Common myeloid progenitor, CD34-positive (primary cell): ENCODE data around the gene CDH4.

ENCODE experiments used
- CTCF ChIA-PET: fragments of 350-600 bp; sonication (Branson Sonifier 250); formaldehyde crosslinking; loops from one replicate; lab custom pipeline; 2021; ENCODE audit warnings: antibody characterized with exemption; lab: Charles Lee
- POLR2A ChIA-PET: fragments of 350-600 bp; sonication (Branson Sonifier 250); formaldehyde crosslinking; loops from one replicate; lab custom pipeline; 2021; ENCODE audit warnings: antibody characterized with exemption; lab: Charles Lee
- DNase-seq, 3 donors: peaks; one replicate each; pipeline versions ENCODE4 v3.0.0 to v3.0.0-alpha.2; 2013
- H3K27ac ChIP-seq, 2 experiments: 1 replicate in 1 of 2; 2 replicates in 1 of 2; pipeline ENCODE4 v1.7.0; 2013; ENCODE audit warnings: inconsistent platforms in 2 of 2, low read length in 2 of 2, mild to moderate bottlenecking in 2 of 2, low read depth in 1 of 2, moderate library complexity in 1 of 2; ENCODE audit not compliant: severe bottlenecking in 2 of 2, insufficient read depth in 1 of 2, poor library complexity in 1 of 2
- H3K27me3 ChIP-seq, 5 experiments: replicated peaks in 2 of 5; 1 replicate in 3 of 5; 2 replicates in 2 of 5; pipeline versions ENCODE4 v1.6.1 to v1.7.0; 2013; ENCODE audit warnings: low read length in 4 of 5, mild to moderate bottlenecking in 2 of 5, moderate library complexity in 2 of 5, inconsistent platforms in 1 of 5; ENCODE audit not compliant: insufficient read depth in 5 of 5, control insufficient read depth in 4 of 5
- H3K36me3 ChIP-seq, 4 experiments: 1 replicate in 2 of 4; 2 replicates in 2 of 4; pipeline versions ENCODE4 v1.6.1 to v1.7.0; 2013; ENCODE audit warnings: low read length in 3 of 4, control low read depth in 1 of 4, mild to moderate bottlenecking in 1 of 4; ENCODE audit not compliant: control insufficient read depth in 4 of 4, insufficient read depth in 4 of 4
- H3K4me1 ChIP-seq, 4 experiments: 1 replicate in 3 of 4; 2 replicates in 1 of 4; pipeline versions ENCODE4 v1.6.1 to v1.7.1; 2013; ENCODE audit warnings: low read length in 3 of 4, mild to moderate bottlenecking in 3 of 4, control low read depth in 1 of 4, inconsistent platforms in 1 of 4, moderate library complexity in 1 of 4; ENCODE audit not compliant: control insufficient read depth in 4 of 4, insufficient read depth in 4 of 4; ENCODE audit errors: control extremely low read depth in 1 of 4
- H3K4me3 ChIP-seq, 7 experiments: 1 replicate in 4 of 7; 2 replicates in 3 of 7; pipeline versions ENCODE4 v1.5.1 to v1.7.0; 2013; ENCODE audit warnings: mild to moderate bottlenecking in 7 of 7, low read length in 6 of 7, moderate library complexity in 6 of 7, inconsistent platforms in 2 of 7, low read depth in 2 of 7, control low read depth in 1 of 7; ENCODE audit not compliant: insufficient read depth in 4 of 7, control insufficient read depth in 1 of 7; ENCODE audit errors: extremely low read depth in 1 of 7
- H3K9me3 ChIP-seq, 5 experiments: 1 replicate in 4 of 5; 2 replicates in 1 of 5; pipeline versions ENCODE4 v1.6.1 to v1.7.1; 2013; ENCODE audit warnings: low read length in 4 of 5, mild to moderate bottlenecking in 2 of 5, inconsistent platforms in 1 of 5, low read depth in 1 of 5, moderate library complexity in 1 of 5; ENCODE audit not compliant: control insufficient read depth in 4 of 5, insufficient read depth in 2 of 5; ENCODE audit errors: control extremely low read depth in 1 of 5
- WGBS: methylation state at CpG from one replicate; pipeline ENCODE4 v1.1.5; 2013; ENCODE audit not compliant: insufficient coverage; 5-methylcytosine and 5-hydroxymethylcytosine counted together

Gene CDH4

DNA sequence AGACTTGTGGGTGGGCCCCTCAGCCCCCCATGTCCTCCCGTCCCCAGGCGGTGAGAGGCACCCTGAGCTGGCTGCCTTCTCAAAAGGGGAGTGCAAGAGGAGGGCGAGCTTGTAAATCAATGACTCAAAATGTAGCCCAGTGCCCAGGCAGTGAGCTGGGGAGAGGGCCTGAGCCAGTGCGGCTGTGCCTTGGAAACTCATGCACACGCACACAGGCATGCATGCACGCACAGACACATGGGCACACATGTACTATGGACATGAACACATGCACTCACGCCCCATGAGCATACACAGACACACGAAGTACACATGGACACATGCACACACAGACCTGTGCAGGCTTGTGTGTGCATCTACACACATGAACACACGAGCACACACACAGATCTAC lies 680.1 kb downstream of the CDH4 start:
- Histone ChIP-seq H3K4me3 (no peak overlapping the region), H3K27ac (no peak overlapping the region), H3K4me1 (no peaks in the 10 kb centered on the region), H3K36me3 (peaks cover 0 to 9% (median 0%) of the 10 kb centered on the region in 4 experiments), H3K9me3 (peaks cover 0 to 2% (median 0%) of the 10 kb centered on the region in 5 experiments), H3K27me3 (no peaks in the 10 kb centered on the region)
- WGBS, result 96% methylated on average over 8 of the region's 9 CpGs
- DNase-seq, result no peak
- ChIA-PET POLR2A (no interaction called here), CTCF (no interaction called here)

DNA sequence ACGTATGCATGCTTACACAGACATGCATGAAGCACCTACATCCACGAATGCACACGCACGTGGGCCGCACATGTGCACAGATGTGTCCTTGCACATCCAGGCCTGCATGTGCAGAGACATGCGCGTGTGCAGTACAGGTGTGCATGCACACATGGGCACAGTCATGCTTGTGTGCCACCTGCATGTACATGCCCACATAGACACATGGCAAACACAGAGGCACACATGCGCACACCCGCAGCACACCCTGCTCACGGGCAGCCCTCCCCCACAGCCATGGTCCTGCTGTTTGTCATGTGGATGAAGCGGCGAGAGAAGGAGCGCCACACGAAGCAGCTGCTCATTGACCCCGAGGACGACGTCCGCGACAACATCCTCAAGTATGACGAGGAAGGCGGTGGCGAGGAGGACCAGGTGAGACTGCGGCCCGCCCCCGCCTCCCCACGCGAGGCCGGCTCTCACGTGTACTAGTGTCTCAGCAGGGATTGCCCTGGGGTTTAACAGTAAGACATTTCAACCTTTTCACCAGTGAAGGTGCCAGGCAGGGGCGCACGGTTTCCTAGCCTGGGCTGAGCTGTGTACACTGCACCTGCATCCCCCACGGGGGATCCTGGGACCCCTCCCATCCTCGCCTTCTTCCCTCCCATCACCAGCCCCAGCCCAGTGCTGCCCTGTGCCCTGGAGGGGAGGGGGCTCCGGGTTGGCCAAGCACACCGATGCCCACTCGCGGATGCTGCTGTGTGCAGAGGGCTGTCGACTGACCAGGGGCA lies 680.8 kb downstream of the CDH4 start:
- DNase-seq, result no peak
- H3K27me3 ChIP-seq, result no peaks in the 10 kb centered on the region
- H3K9me3 ChIP-seq, result peaks cover 0 to 2% (median 0%) of the 10 kb centered on the region in 5 experiments
- CTCF ChIA-PET, result no interaction called here
- peaks cover 0 to 9% (median 0%) of the 10 kb centered on the region in 4 experiments for H3K36me3 ChIP-seq
- POLR2A ChIA-PET, result no interaction called here
- H3K4me1 ChIP-seq, result no peaks in the 10 kb centered on the region
- WGBS, result 98% methylated on average over 36 of the region's 38 CpGs
- no peak overlapping the region for H3K27ac ChIP-seq
- H3K4me3 ChIP-seq, result no peak overlapping the region

DNA sequence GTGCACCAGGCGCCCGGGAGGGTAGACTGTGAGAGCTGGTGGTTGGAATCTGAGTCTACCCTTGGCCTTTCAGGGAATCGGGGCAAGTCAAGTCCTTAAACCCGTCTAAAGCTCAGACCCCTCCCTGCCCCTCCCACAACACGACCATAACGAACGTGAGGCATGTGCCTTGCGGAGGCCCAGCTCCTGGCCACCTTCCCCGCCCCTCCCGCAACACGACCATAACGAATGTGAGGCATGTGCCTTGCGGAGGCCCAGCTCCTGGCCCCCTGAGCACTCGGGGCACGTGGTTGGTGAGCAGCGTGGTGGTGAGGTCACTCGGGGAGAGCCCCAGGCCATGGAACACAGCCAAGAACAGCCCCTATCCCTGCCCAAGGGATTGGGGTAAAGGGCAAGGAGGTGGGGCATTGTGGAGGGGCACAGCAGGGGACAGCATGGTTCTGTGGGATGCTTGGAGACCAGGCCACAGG lies 681.5 kb downstream of the CDH4 start:
- no peak for DNase-seq
- Histone ChIP-seq H3K4me1 (no peaks in the 10 kb centered on the region), H3K27me3 (no peaks in the 10 kb centered on the region), H3K36me3 (peaks cover 0 to 9% (median 0%) of the 10 kb centered on the region in 4 experiments), H3K4me3 (no peak overlapping the region), H3K9me3 (peaks cover 0 to 2% (median 0%) of the 10 kb centered on the region in 5 experiments), H3K27ac (no peak overlapping the region)
- ChIA-PET POLR2A (no interaction called here), CTCF (no interaction called here)
- 92% methylated on average over 16 of the region's 17 CpGs for WGBS

DNA sequence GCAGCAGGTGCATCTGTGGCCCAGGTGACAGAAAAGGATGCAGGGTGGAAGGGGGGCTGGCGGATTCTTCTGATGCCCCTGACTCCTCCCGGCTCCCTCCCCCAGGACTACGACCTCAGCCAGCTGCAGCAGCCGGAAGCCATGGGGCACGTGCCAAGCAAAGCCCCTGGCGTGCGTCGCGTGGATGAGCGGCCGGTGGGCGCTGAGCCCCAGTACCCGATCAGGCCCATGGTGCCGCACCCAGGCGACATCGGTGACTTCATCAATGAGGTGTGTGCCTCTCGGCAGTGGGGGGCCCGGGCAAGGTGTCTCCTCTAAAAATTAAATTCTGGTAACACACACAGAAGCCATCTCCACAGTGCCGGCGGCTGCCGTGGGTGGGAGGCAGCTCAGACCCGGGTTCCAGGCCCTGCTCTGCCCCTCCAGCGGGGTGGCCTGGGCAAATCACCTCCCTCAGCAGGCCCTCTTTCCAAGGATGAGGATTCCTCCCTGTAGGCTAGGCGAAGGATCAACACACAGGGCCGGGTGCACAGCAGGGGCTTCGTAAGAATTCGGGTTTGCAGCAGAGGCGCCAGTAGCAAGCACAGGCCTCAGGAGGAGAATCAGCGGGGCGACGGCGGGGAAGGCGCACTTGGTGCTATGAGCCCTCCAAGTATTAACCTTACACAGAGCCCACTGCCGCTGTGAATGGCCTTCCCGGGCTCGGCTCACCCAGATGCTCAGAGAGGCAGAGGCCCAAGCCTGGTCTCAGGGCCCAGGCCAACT lies 682.1 kb downstream of the CDH4 start:
- Histone ChIP-seq H3K4me1 (no peaks in the 10 kb centered on the region), H3K9me3 (peaks cover 0 to 2% (median 0%) of the 10 kb centered on the region in 5 experiments), H3K27ac (no peak overlapping the region), H3K36me3 (peaks cover 0 to 7% (median 0%) of the 10 kb centered on the region in 4 experiments), H3K27me3 (no peaks in the 10 kb centered on the region), H3K4me3 (no peak overlapping the region)
- no peak for DNase-seq
- POLR2A ChIA-PET, result no interaction called here
- CTCF ChIA-PET, result no interaction called here
- 88% methylated on average over 28 of the region's 36 CpGs for WGBS

DNA sequence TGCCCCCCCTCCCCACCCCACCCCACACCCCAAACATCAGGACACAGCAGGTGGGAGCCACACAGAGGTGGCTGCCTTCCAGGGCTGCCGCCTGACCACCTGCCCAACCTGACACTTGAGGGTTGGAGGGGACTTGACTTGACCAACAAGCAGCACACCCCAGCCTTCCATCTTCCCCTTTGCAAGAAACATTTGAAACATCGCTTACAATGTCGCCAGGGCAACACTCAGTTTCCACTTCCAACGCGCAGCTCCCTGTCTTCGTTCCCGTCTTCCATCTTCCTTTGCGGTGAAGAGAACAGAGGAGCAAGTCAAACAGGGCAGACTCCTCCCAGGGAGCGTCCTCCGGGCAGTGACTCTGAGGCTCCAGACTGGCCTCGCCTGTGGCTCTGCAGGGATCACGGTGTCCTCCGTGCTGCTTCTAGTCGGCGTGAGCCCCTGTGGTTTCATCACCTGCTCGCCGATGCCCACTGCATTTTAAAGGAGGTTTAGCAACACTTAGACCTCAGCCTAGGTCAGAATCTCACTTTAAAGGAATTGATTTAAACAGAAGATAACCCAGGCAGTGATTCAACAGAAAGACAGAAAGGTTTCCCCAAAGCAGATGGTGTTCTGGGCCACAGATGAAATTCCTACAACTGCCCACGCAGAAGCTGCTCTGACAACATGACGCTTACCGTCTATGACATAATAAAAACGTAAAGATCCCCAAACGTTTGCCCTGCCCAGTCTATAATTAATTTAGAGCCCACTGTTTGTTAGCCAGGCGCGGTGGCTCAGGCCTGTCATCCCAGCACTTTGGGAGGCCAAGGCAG lies 682.9 kb downstream of the CDH4 start:
- Histone ChIP-seq H3K4me3 (no peak overlapping the region), H3K9me3 (no peaks in the 10 kb centered on the region), H3K27ac (no peak overlapping the region), H3K4me1 (no peaks in the 10 kb centered on the region), H3K27me3 (no peaks in the 10 kb centered on the region), H3K36me3 (peaks cover 0 to 2% (median 0%) of the 10 kb centered on the region in 4 experiments)
- no peak for DNase-seq
- 74% methylated on average over 24 of the region's 24 CpGs for WGBS
- ChIA-PET POLR2A (no interaction called here), CTCF (no interaction called here)

DNA sequence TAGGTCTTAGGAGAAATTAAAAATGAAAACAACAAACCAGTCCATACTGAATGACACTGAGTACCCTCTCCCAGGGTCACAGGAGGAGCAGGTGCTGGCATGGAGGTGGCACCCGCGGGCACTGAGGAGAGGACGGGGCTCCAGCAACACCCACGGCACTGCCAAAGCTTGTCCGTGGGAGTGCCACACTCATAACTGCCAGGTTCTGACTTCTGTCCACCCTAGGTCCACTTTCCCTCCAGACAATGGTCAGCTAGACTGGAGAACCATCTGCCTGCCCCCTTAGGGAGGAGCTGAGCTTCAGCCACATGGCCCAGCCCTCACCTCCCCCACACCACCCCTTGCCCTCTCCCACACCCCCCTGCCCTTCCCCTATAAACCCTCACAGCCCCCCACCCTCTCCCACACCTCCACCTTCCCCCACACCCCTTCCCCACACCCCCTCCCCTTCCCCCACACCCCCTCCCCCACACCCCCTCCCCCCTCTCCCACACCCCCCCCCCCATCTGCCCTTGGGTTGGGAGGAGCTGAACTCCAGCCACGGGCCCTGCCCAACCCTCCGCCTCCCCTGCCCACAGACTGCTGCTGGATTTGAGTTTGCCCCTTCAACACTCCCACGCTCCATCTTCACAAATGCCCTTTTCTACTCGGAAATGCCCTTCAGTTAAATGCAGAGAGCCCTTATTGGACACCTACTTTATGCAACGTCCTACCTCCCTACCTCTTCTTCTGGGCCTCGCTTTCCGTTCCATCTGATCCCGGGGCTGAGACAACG lies 684.1 kb downstream of the CDH4 start:
- no peak for DNase-seq
- Histone ChIP-seq H3K4me1 (no peaks in the 10 kb centered on the region), H3K27me3 (no peaks in the 10 kb centered on the region), H3K9me3 (no peaks in the 10 kb centered on the region), H3K27ac (no peak overlapping the region), H3K4me3 (no peak overlapping the region), H3K36me3 (no peaks in the 10 kb centered on the region)
- ChIA-PET CTCF (no interaction called here), POLR2A (no interaction called here)
- 95% methylated on average over 10 of the region's 14 CpGs for WGBS
